Neural progenitor cell (in vitro differentiated cells): ENCODE measurements around the gene PLTP. TPM values are rescaled to one million over a fixed set of nuclear protein-coding genes. Genes with fewer than 3 reads are reported as not detected.

Experiments
- DNase-seq: peaks from one replicate; pipeline ENCODE4 v3.0.0-alpha.2; 2016; ENCODE audit warnings: low spot score
- H2AFZ ChIP-seq: fragments of 200-600 bp; sonication (generic); replicated peaks from 2 replicates; pipeline ENCODE4 v1.6.1; 2016; ENCODE audit warnings: antibody characterized with exemption
- H3F3A ChIP-seq: fragments of 200-600 bp; sonication (generic); 2 replicates; pipeline ENCODE4 v1.6.1; 2016; ENCODE audit warnings: antibody characterized with exemption, low read depth
- H3K27ac ChIP-seq: fragments of 200-600 bp; sonication (generic); 2 replicates; pipeline ENCODE4 v1.5.1; 2016; ENCODE audit warnings: mild to moderate bottlenecking
- H3K27me3 ChIP-seq: fragments of 200-600 bp; sonication (generic); 2 replicates; pipeline ENCODE4 v1.6.1; 2016; ENCODE audit warnings: mild to moderate bottlenecking, moderate library complexity
- H3K36me3 ChIP-seq: fragments of 200-600 bp; sonication (generic); 2 replicates; pipeline ENCODE4 v1.5.1; 2016
- H3K4me1 ChIP-seq: fragments of 200-600 bp; sonication (generic); 2 replicates; pipeline ENCODE4 v1.6.1; 2016; ENCODE audit warnings: mixed run types
- H3K4me2 ChIP-seq: fragments of 200-600 bp; sonication (generic); 2 replicates; pipeline ENCODE4 v1.6.1; 2016
- H3K4me3 ChIP-seq: fragments of 200-600 bp; sonication (generic); 2 replicates; pipeline ENCODE4 v1.5.1; 2016
- H3K79me2 ChIP-seq: fragments of 200-600 bp; sonication (generic); 2 replicates; pipeline ENCODE4 v1.6.1; 2016; ENCODE audit warnings: low read depth
- H3K9ac ChIP-seq: fragments of 200-600 bp; sonication (generic); 2 replicates; pipeline ENCODE4 v1.6.1; 2016
- H3K9me3 ChIP-seq: fragments of 200-600 bp; sonication (generic); 2 replicates; pipeline ENCODE4 v1.5.1; 2016; ENCODE audit warnings: low read depth
- H4K20me1 ChIP-seq: fragments of 200-600 bp; sonication (generic); 2 replicates; pipeline ENCODE4 v1.6.1; 2016; ENCODE audit warnings: low read depth
- H3K27ac Mint-ChIP-seq: 3 replicates; pipeline ENCODE4 v1.8.0; 2021; ENCODE audit warnings: mixed read lengths
- H3K27me3 Mint-ChIP-seq: 2 replicates; pipeline ENCODE4 v1.8.0; 2022; ENCODE audit warnings: low read depth, mild to moderate bottlenecking, inconsistent platforms, moderate library complexity, mixed read lengths; ENCODE audit not compliant: insufficient read depth
- H3K36me3 Mint-ChIP-seq: 3 replicates; pipeline ENCODE4 v1.8.0; 2021; ENCODE audit warnings: mixed read lengths
- H3K4me1 Mint-ChIP-seq: 3 replicates; pipeline ENCODE4 v1.8.0; 2021; ENCODE audit warnings: mixed read lengths
- H3K4me3 Mint-ChIP-seq: 3 replicates; pipeline ENCODE4 v1.8.0; 2021; ENCODE audit warnings: mild to moderate bottlenecking, moderate library complexity, mixed read lengths
- H3K9me3 Mint-ChIP-seq: 3 replicates; pipeline ENCODE4 v1.8.0; 2020; ENCODE audit warnings: mixed read lengths
- CTCF ChIP-seq: fragments of 200-600 bp; sonication (generic); IDR thresholded peaks from 2 replicates; pipeline ENCODE4 v1.5.1; 2017; ENCODE audit warnings: antibody characterized with exemption, mild to moderate bottlenecking
- EZH2 ChIP-seq: fragments of 200-600 bp; sonication (generic); IDR thresholded peaks from 2 replicates; pipeline ENCODE4 v1.6.1; 2017; ENCODE audit warnings: antibody characterized with exemption, mild to moderate bottlenecking, moderate library complexity
- EZH2phosphoT487 ChIP-seq: fragments of 200-600 bp; sonication (generic); IDR thresholded peaks from 2 replicates; pipeline ENCODE4 v1.6.1; 2017; ENCODE audit warnings: antibody characterized with exemption
- total RNA-seq: library from RNA; depleted of rRNA; stranded (reverse); fragments of >200 nt; gene quantifications from 2 replicates; pipeline ENCODE4 v1.2.3, GENCODE V29; 2015; ENCODE audit warnings: low replicate concordance

The PLTP gene
- total RNA-seq, 1 donor from 2014 or later = 22.3 TPM

GRCh38 chr20:45894797-45895196, 17.2 kb downstream of the PLTP start:
- Histone ChIP-seq H3K9me3 (no peaks in the 10 kb centered on the region), H2AFZ (no peak overlapping the region), H3K79me2 (no peaks in the 10 kb centered on the region), H3K27ac (no peak overlapping the region), H4K20me1 (no peaks in the 10 kb centered on the region), H3K36me3 (no peaks in the 10 kb centered on the region), H3K4me1 (peaks cover 10% of the 10 kb centered on the region), H3K4me3 (no peak overlapping the region), H3K4me2 (no peak overlapping the region), H3K9ac (no peak overlapping the region), H3K27me3 (peaks cover 9% of the 10 kb centered on the region), H3F3A (peaks cover 2% of the 10 kb centered on the region)
- TF ChIP-seq EZH2phosphoT487 (no peak), CTCF (no peak), EZH2 (no peak)
- Mint-ChIP-seq H3K36me3 (peaks cover 12% of the 10 kb centered on the region), H3K9me3 (no peaks in the 10 kb centered on the region), H3K4me1 (peaks cover 29% of the 10 kb centered on the region), H3K27ac (no peak overlapping the region), H3K4me3 (no peak overlapping the region), H3K27me3 (peaks cover 10% of the 10 kb centered on the region)
- DNase-seq = no peak

GRCh38 chr20:45893831-45894230, 18.1 kb downstream of the PLTP start:
- no peak for DNase-seq
- Mint-ChIP-seq H3K27me3 (peaks cover 10% of the 10 kb centered on the region), H3K36me3 (peaks cover 9% of the 10 kb centered on the region), H3K27ac (peak overlapping the region; percentile 83), H3K4me1 (peaks cover 32% of the 10 kb centered on the region), H3K9me3 (no peaks in the 10 kb centered on the region), H3K4me3 (peak overlapping the region; percentile 64)
- Histone ChIP-seq H3F3A (peaks cover 4% of the 10 kb centered on the region), H3K4me3 (no peak overlapping the region), H3K79me2 (no peaks in the 10 kb centered on the region), H3K27ac (no peak overlapping the region), H4K20me1 (no peaks in the 10 kb centered on the region), H3K4me2 (no peak overlapping the region), H3K9me3 (no peaks in the 10 kb centered on the region), H2AFZ (no peak overlapping the region), H3K9ac (no peak overlapping the region), H3K27me3 (peaks cover 9% of the 10 kb centered on the region), H3K36me3 (no peaks in the 10 kb centered on the region), H3K4me1 (peaks cover 10% of the 10 kb centered on the region)
- TF ChIP-seq EZH2 (no peak), CTCF (no peak), EZH2phosphoT487 (no peak)

DNA sequence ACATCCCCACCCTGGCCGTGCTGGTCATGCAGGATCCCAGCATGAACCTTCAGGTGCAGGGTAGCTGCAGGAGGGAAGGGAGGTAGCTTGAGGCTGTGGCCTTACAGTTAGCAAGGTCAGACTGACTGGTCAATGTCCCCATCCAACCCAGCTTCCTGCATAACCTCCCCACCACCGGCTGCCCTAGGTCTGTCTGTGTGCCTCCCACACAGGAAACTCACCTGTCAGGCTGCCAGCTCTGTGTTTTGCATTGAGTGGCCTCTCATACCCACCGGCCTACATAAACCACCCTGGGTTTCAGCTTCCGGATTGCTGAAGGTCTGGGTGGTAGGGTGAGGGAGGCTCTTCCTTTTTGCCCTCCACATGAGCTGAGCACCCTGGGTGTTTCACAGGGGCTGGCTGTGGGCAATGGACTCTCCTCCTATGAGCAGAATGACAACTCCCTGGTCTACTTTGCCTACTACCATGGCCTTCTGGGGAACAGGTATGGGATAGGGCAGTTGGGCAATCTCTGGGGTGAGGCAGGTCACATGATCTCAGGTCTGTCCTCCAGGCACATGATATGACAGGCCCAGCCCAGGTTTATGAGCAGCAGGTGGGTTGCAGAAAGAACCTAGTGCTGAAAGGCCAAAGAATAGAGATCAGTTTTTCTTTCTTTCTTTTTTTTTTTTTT, 19.0 kb downstream of the PLTP start:
- DNase-seq = no peak
- H3K4me3 ChIP-seq = no peak overlapping the region
- peaks cover 10% of the 10 kb centered on the region for H3K4me1 ChIP-seq
- no peaks in the 10 kb centered on the region for H3K36me3 ChIP-seq
- H3K4me2 ChIP-seq = no peak overlapping the region
- peaks cover 4% of the 10 kb centered on the region for H3F3A ChIP-seq
- H2AFZ ChIP-seq = no peak overlapping the region
- TF ChIP-seq EZH2 (no peak), EZH2phosphoT487 (no peak), CTCF (no peak)
- peak overlapping the region; percentile 29 for H3K27ac Mint-ChIP-seq
- no peak overlapping the region for H3K27ac ChIP-seq
- peaks cover 32% of the 10 kb centered on the region for H3K4me1 Mint-ChIP-seq
- peaks cover 9% of the 10 kb centered on the region for H3K27me3 ChIP-seq
- H4K20me1 ChIP-seq = no peaks in the 10 kb centered on the region
- peaks cover 6% of the 10 kb centered on the region for H3K36me3 Mint-ChIP-seq
- no peaks in the 10 kb centered on the region for H3K79me2 ChIP-seq
- peaks cover 10% of the 10 kb centered on the region for H3K27me3 Mint-ChIP-seq
- H3K4me3 Mint-ChIP-seq = peak overlapping the region; percentile 94
- no peaks in the 10 kb centered on the region for H3K9me3 Mint-ChIP-seq
- no peak overlapping the region for H3K9ac ChIP-seq
- H3K9me3 ChIP-seq = no peaks in the 10 kb centered on the region
